Measurements from ENCODE around the gene KIAA2012.

Gene KIAA2012

DNA sequence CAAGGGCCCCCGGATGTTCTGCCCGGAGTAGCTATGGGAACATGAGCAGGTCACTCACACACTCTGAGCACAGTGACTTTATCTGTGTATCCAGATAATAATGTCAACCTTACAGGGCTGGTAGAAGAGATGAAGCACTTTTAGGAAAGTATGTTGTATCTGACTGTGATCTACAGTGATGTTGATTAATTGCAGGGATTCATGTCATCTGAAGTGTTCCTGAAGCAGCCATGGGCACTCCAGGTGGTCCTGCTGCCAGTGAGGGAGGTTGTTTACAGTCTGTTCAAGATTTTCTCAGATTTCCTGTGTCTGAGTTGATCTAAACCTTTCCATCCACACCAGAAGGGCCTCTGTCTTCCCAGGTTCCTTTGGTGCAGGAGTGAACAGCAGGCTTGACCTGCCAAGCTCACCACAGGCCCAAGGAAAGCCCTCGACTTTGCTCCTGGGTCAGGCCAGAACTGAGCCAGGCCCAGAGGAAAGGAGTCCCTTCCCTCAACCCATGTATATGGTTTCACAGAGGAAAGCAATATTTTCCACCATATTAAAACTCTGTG, 28.0 kb downstream of the KIAA2012 start:
- no peak overlapping the region for H3K4me3 ChIP-seq (ENCODE audit: control insufficient read depth, low read depth, low read length)
- TF ChIP-seq, protein P1, sequence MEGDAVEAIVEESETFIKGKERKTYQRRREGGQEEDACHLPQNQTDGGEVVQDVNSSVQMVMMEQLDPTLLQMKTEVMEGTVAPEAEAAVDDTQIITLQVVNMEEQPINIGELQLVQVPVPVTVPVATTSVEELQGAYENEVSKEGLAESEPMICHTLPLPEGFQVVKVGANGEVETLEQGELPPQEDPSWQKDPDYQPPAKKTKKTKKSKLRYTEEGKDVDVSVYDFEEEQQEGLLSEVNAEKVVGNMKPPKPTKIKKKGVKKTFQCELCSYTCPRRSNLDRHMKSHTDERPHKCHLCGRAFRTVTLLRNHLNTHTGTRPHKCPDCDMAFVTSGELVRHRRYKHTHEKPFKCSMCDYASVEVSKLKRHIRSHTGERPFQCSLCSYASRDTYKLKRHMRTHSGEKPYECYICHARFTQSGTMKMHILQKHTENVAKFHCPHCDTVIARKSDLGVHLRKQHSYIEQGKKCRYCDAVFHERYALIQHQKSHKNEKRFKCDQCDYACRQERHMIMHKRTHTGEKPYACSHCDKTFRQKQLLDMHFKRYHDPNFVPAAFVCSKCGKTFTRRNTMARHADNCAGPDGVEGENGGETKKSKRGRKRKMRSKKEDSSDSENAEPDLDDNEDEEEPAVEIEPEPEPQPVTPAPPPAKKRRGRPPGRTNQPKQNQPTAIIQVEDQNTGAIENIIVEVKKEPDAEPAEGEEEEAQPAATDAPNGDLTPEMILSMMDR (conservative IDR thresholded peaks at IDR 0.05; ENCODE audit: control insufficient read depth, insufficient read depth, low read depth, low read length): no peak
- DNase-seq (ENCODE audit: low read depth): no peak

DNA sequence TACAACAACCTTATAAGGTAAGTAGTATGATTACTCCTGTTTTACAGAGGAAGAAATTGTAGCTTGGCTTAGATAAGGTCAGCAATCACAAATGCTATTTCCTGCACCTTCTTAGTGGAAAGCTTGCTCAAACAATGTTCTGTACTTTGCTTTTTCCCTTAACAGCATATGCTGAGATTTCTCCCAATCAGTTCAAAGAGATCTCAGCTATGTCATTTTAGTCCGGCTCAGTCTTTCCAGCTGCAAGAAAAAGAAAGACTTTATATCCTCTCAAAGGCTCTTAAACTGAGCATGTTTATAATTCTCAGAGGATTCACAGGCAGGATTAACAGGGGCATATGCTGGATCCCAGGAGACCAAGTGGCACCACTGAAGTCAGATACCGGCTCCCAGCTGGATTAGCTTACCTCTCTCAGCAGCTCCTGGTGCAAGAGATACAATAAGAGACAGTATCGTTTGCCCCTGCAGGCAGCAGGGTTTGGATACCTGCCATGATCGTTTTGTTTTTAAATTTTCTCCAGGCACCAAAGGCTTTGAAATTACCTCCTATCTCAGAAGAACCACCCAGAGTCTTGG, 29.5 kb downstream of the KIAA2012 start:
- H3K4me3 ChIP-seq (ENCODE audit: control insufficient read depth, low read depth, low read length): no peak overlapping the region
- no peak for DNase-seq (ENCODE audit: low read depth)
- TF ChIP-seq, protein P1 (conservative IDR thresholded peaks at IDR 0.05; ENCODE audit: control insufficient read depth, insufficient read depth, low read depth, low read length): no peak

DNA sequence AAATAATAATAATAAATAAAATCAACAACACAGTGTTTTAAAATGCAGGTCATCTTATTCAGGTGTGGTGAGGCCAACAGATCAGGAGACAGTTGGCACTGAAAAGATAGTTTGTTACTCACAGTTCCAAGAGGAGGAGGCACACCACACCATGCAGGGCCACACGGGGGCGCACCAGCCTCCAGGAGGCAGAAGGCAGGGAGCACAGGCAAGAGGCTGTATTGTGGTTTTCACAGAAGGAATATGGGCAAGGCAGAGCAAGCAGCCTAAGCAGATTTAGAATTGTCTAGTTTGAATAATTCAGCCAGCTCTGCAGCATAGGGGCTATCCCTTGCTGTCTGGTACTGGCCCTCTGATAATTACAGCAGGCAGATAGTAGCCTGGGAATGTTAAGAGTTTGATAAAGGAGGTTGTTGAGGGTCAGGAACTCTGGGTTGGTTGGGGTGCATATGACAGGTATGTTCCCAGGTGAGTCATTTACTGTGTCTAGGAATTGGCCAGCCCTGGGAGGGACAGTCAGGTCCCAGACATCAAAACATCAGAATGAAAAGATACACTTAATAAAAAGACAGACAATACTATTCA, 31.3 kb downstream of the KIAA2012 start:
- peak; percentile 71 for DNase-seq (ENCODE audit: low read depth)
- TF ChIP-seq, protein P1 (conservative IDR thresholded peaks at IDR 0.05; ENCODE audit: control insufficient read depth, insufficient read depth, low read depth, low read length): peak; percentile 90
- no peak overlapping the region for H3K4me3 ChIP-seq (ENCODE audit: control insufficient read depth, low read depth, low read length)

DNA sequence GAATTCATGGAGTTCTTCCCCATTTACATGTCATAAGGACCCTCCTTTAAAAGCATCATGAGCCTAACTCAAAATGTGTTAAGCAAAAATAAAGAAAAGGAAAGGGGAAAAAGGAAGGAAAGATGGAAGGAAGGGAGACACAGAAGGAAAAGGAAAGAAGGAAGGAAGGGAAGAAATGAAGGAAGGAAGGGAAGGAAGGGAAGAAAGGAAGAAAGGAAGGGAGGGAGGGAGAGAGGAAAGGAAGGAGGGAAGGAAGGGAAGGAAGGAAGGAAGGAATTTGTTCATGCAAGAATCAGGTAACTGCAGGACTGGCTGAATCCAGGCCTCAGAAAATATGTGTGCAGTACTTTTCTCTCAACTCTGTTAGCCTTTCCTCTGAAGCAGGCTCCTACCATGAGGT, 32.0 kb downstream of the KIAA2012 start:
- TF ChIP-seq, protein P1 (conservative IDR thresholded peaks at IDR 0.05; ENCODE audit: control insufficient read depth, insufficient read depth, low read depth, low read length): no peak
- no peak for DNase-seq (ENCODE audit: low read depth)
- H3K4me3 ChIP-seq (ENCODE audit: control insufficient read depth, low read depth, low read length): no peak overlapping the region

DNA sequence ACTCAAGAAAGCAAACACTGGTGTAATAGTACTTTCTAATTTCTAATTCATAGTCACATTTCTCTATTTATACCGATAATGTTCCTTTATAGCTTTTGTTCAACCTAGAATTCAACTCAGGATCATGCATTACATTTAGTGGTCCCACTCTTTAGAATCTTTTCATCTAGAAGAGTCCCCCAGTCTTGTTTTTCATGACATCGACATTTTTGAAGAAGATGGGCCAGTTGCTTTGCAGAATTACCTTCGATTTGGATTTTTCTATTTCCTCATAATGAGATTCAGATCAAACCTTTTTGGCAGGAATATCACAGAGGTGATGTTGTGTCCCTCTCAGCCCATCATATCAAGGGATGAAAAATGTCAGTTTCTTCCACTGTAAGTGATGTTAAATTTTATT, 35.3 kb downstream of the KIAA2012 start:
- TF ChIP-seq, protein P1 (conservative IDR thresholded peaks at IDR 0.05; ENCODE audit: control insufficient read depth, insufficient read depth, low read depth, low read length): no peak
- no peak overlapping the region for H3K4me3 ChIP-seq (ENCODE audit: control insufficient read depth, low read depth, low read length)
- DNase-seq (ENCODE audit: low read depth): no peak

DNA sequence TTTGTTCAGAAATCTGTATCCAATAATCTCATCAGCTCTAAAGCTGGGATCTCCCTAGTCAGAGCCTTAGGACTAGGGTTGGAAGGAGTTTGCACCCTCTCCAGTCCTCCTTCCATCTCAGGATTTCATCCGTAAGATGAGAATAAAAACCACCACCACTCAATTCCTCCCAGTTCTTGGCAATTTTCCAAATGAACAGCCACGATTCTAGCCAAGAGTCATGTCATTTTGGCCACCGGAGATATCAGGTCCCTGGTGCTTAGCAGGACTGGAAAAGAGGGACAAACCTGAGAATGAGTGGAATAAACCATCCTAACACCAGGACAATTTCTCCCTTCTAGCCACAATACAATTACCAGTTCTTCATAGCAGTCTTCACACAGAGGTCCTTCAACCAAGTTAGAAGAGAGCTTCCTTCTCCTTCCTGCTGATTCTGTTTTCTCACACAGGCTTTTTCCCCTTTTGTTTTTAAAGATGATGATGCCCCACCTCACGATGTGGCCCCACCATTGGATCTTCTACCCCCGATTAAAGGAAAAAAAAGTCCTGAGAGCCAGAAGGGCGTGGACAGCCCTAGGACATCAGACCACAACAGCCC, 36.2 kb downstream of the KIAA2012 start:
- TF ChIP-seq, protein P1 (conservative IDR thresholded peaks at IDR 0.05; ENCODE audit: control insufficient read depth, insufficient read depth, low read depth, low read length): no peak
- H3K4me3 ChIP-seq (ENCODE audit: control insufficient read depth, low read depth, low read length): no peak overlapping the region
- DNase-seq (ENCODE audit: low read depth): no peak

Measured in fibroblast of mammary gland (primary cell).